ENCODE measurements around the gene PEX13. TPM values are rescaled to one million over a fixed set of nuclear protein-coding genes. Genes with fewer than 3 reads are reported as not detected.
"Not testable (repeated sequence)": the region's sequence is repeated elsewhere in the genome, so short reads cannot be mapped to it uniquely, and the experiment has no call there.

Gene PEX13
- total RNA-seq, 1 donor from 2014 or later, result 12.8 TPM

DNA sequence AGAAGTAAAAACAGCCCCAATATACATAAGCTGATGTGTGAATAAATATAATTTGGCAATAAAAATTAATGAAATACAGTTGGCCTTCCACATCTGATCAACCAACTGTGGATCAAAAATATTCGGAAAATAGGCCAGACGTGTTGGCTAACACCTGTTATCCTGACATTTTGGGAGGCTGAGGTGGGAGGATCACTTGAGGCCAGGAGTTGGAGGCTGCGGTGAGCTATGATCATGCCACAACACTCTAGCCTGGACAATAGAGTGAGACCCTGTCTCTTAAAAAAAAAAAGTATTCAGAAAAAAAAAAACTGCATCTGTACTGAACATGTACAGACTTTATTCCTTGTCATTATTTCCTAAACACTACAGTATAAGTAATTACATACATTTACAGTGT, 12.0 kb downstream of the PEX13 start:
- Histone ChIP-seq H3K9me3 (peaks cover 0 to 2% of the 10 kb centered on the region in 2 donors), H3K4me3 (no peak overlapping the region), H3K27ac (no peak overlapping the region), H3K27me3 (no peaks in the 10 kb centered on the region), H3K36me3 (peaks cover 36 to 39% of the 10 kb centered on the region in 2 donors), H3K4me1 (no peaks in the 10 kb centered on the region)
- DNase-seq (ENCODE audit: low spot score in 2 of 2), result no peak
- TF ChIP-seq, protein P1, sequence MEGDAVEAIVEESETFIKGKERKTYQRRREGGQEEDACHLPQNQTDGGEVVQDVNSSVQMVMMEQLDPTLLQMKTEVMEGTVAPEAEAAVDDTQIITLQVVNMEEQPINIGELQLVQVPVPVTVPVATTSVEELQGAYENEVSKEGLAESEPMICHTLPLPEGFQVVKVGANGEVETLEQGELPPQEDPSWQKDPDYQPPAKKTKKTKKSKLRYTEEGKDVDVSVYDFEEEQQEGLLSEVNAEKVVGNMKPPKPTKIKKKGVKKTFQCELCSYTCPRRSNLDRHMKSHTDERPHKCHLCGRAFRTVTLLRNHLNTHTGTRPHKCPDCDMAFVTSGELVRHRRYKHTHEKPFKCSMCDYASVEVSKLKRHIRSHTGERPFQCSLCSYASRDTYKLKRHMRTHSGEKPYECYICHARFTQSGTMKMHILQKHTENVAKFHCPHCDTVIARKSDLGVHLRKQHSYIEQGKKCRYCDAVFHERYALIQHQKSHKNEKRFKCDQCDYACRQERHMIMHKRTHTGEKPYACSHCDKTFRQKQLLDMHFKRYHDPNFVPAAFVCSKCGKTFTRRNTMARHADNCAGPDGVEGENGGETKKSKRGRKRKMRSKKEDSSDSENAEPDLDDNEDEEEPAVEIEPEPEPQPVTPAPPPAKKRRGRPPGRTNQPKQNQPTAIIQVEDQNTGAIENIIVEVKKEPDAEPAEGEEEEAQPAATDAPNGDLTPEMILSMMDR (IDR thresholded peaks at IDR 0.05), result no peak
- intact Hi-C loops (cut with DNase I), result no loop called here

DNA sequence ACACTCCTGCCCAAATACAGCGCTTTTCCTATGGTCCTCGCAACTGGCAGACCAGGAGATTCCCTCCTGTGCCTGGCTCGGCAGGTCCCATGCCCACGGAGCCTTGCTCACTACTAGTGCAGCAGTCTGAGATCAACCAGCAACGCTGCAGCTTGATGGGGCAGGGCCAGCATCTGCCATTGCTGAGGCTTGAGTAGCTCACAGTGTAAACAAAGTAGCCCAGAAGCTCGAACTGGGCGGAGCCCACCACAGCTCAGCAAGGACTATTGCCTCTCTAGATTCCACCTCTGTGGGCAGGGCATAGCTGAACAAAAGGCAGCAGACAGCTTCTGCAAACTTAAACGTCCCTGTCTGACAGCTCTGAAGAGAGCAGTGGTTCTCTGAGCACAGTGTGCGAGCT, 17.1 kb downstream of the PEX13 start:
- H3K36me3 ChIP-seq, result peaks cover 45% of the 10 kb centered on the region in 2 donors
- H3K27ac ChIP-seq; H3K27me3 ChIP-seq; DNase-seq (ENCODE audit: low spot score in 2 of 2); H3K4me3 ChIP-seq; intact Hi-C loops (cut with DNase I); H3K4me1 ChIP-seq: not testable (repeated sequence)
- peaks cover 0 to 31% of the 10 kb centered on the region in 2 donors for H3K9me3 ChIP-seq

DNA sequence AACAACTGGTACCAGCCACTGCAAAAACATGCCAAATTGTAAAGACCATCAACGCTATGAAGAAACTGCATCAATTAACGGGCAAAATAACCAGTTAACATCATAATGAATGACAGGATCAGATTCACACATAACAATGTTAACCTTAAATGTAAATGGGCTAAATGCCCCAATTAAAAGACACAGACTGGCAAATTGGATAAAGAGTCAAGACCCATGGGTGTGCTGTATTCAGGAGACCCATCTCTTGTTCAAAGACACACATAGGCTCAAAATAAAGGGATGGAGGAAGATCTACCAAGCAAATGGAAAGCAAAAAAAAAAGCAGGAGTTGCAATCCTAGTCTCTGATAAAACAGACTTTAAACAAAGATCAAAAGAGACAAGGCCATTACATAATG, 19.1 kb downstream of the PEX13 start:
- H3K4me1 ChIP-seq; DNase-seq (ENCODE audit: low spot score in 2 of 2); H3K4me3 ChIP-seq; intact Hi-C loops (cut with DNase I); H3K27me3 ChIP-seq; H3K27ac ChIP-seq: not testable (repeated sequence)
- H3K9me3 ChIP-seq, result peaks cover 0 to 33% of the 10 kb centered on the region in 2 donors
- H3K36me3 ChIP-seq, result peaks cover 38% of the 10 kb centered on the region in 2 donors

DNA sequence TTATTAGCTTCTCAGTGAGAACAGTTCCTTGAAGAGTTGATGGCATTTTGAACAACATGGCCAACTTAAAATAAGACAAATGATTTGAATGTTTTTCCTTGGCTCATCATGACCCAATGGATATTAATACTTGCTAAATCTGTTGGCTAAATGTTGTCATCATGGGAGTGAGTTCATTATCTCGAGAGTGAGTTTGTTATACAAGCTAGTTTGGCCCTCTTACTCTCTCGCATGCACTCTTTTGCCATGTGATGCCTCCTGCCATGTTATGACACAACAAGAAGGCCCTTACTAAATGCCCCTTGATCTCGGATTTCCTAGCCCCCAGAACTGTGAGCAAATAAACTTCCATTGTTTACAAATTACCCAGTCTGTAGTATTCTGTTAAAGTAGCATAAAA, 25.3 kb downstream of the PEX13 start:
- peaks cover 0 to 18% of the 10 kb centered on the region in 2 donors for H3K9me3 ChIP-seq
- TF ChIP-seq, protein P1 (IDR thresholded peaks at IDR 0.05), result no peak
- peak overlapping the region in 1 of 2 donors; percentile 14 for H3K27ac ChIP-seq
- intact Hi-C loops (cut with DNase I), result no loop called here
- H3K4me3 ChIP-seq, result no peak overlapping the region
- H3K4me1 ChIP-seq, result peaks cover 0 to 3% of the 10 kb centered on the region in 2 donors
- DNase-seq (ENCODE audit: low spot score in 2 of 2), result no peak
- no peaks in the 10 kb centered on the region for H3K36me3 ChIP-seq
- no peaks in the 10 kb centered on the region for H3K27me3 ChIP-seq

DNA sequence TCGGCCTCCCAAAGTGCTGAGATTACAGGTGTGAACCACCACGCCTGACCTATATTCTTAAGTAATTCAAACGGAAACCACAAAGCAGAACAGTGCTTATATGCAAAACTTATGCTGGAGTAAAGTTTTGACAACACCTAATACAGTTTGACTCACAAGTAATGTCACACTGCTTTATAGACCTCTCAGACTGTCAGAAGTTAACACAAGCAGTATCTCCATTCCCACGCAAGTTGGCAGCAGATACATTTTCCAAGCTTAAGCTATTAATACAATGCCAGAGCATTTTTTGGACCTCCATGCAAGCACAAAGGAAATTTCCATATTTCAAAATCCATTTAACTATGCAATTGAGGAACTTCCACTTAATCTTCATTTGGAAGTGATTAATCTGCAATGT, 27.1 kb downstream of the PEX13 start:
- DNase-seq (ENCODE audit: low spot score in 2 of 2), result no peak
- intact Hi-C loops (cut with DNase I), result no loop called here
- Histone ChIP-seq H3K36me3 (peaks cover 9 to 15% of the 10 kb centered on the region in 2 donors), H3K4me3 (no peak overlapping the region), H3K9me3 (peaks cover 0 to 1% of the 10 kb centered on the region in 2 donors), H3K4me1 (peaks cover 0 to 3% of the 10 kb centered on the region in 2 donors), H3K27ac (peak overlapping the region in 1 of 2 donors; percentile 22), H3K27me3 (no peaks in the 10 kb centered on the region)
- TF ChIP-seq, protein P1 (IDR thresholded peaks at IDR 0.05), result no peak

DNA sequence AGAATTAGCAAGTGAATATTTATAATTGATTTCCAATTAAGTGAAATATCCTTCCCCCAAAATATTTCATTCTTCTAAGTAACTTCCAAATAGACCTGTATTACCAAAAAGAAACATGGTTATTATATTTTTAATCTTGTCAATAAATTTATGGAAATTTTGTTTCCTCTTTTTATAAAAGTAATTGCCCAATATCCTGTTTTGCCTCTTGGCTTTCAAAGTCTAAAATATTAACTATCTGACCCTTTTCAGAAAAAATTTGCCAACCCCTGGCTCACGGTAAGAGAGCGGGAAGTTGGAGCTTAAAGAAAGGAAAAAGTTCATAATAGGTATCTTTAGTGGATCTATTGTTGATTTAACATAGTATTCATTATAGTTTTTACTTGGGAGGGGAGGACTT, 27.7 kb downstream of the PEX13 start:
- H3K9me3 ChIP-seq, result no peaks in the 10 kb centered on the region
- H3K27me3 ChIP-seq, result no peaks in the 10 kb centered on the region
- no peak for DNase-seq (ENCODE audit: low spot score in 2 of 2)
- no peak overlapping the region for H3K4me3 ChIP-seq
- H3K27ac ChIP-seq, result peak overlapping the region in 1 of 2 donors; percentile 22
- intact Hi-C loops (cut with DNase I), result no loop called here
- TF ChIP-seq, protein P1 (IDR thresholded peaks at IDR 0.05), result no peak
- peaks cover 0 to 3% of the 10 kb centered on the region in 2 donors for H3K4me1 ChIP-seq
- H3K36me3 ChIP-seq, result peaks cover 13 to 21% of the 10 kb centered on the region in 2 donors

DNA sequence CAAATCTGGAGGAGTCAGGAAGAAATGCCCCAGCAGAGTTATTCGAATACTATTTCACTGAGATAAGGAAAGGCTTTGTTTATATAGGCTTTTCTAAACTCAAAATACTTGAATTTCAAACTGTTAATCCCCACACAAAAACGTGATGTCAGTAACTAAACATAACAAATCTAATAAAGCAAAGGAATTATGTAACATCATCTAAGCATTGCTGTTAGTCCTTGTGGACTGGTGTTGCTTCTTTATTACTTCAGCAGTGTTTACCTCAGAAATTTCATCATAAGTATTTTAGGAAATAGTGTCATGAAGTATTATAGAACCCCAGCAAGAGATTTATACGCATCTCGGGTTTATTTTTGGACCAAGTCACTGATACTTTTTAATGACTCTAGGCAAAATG, 28.5 kb downstream of the PEX13 start:
- H3K4me1 ChIP-seq, result peaks cover 0 to 3% of the 10 kb centered on the region in 2 donors
- H3K4me3 ChIP-seq, result no peak overlapping the region
- intact Hi-C loops (cut with DNase I), result no loop called here
- H3K36me3 ChIP-seq, result peaks cover 20 to 27% of the 10 kb centered on the region in 2 donors
- no peaks in the 10 kb centered on the region for H3K9me3 ChIP-seq
- DNase-seq (ENCODE audit: low spot score in 2 of 2), result no peak
- TF ChIP-seq, protein P1 (IDR thresholded peaks at IDR 0.05), result no peak
- H3K27ac ChIP-seq, result peak overlapping the region; percentile 12 to 19
- H3K27me3 ChIP-seq, result no peaks in the 10 kb centered on the region

Data from ascending aorta (tissue), 2 donors.